HG03575 (cell line): Measurements from ENCODE around the gene OR7C2.
"Not testable (repeated sequence)": the region's sequence is repeated elsewhere in the genome, so short reads cannot be mapped to it uniquely, and the experiment has no call there.

Experiments
- ATAC-seq: cut with Tn5 transposase; IDR thresholded peaks from one replicate; pipeline ENCODE4 v1.9.1; 2021; ENCODE audit not compliant: unreplicated experiment, insufficient number of reproducible peaks, low FRiP score; ENCODE audit errors: extremely low read depth

The OR7C2 gene

GRCh38 chr19:14941189-14941588, at the start of gene OR7C2:
Gene OR7C2 (plus strand): TSS chr19:14941489. CDS start chr19:14941489, 0 bp downstream.
- no peak for ATAC-seq

GRCh38 chr19:14901675-14902260, 39.5 kb upstream of the OR7C2 start:
- no peak for ATAC-seq

- no peak for ATAC-seq
Measured at GRCh38 chr19:14906711-14907110, 34.6 kb upstream of the OR7C2 start.

- ATAC-seq = no peak
Measured at GRCh38 chr19:14915116-14915515, 26.2 kb upstream of the OR7C2 start.

GRCh38 chr19:14916848-14917247, 24.4 kb upstream of the OR7C2 start:
- no peak for ATAC-seq

- ATAC-seq = no peak
Measured at GRCh38 chr19:14933506-14933905, 7.8 kb upstream of the OR7C2 start.

- no peak for ATAC-seq
Measured at GRCh38 chr19:14940266-14940665, 1.0 kb upstream of the OR7C2 start.

- no peak for ATAC-seq
Measured at GRCh38 chr19:14943601-14944000, 2.3 kb downstream of the OR7C2 start.

GRCh38 chr19:14944456-14944855, 3.2 kb downstream of the OR7C2 start:
- ATAC-seq = no peak

GRCh38 chr19:14949413-14949812, 8.1 kb downstream of the OR7C2 start:
- not testable (repeated sequence) for ATAC-seq

- no peak for ATAC-seq
Measured at GRCh38 chr19:14949876-14950275, 8.6 kb downstream of the OR7C2 start.

GRCh38 chr19:14950421-14950820, 9.1 kb downstream of the OR7C2 start:
- ATAC-seq = no peak

- no peak for ATAC-seq
Measured at GRCh38 chr19:14952767-14953166, 11.5 kb downstream of the OR7C2 start.

- ATAC-seq = no peak
Measured at GRCh38 chr19:14954071-14954655, 12.9 kb downstream of the OR7C2 start.

GRCh38 chr19:14957464-14957863, 16.2 kb downstream of the OR7C2 start:
- no peak for ATAC-seq

GRCh38 chr19:14959263-14959662, 18.0 kb downstream of the OR7C2 start:
- ATAC-seq = no peak

GRCh38 chr19:14961956-14962685, 20.8 kb downstream of the OR7C2 start:
- ATAC-seq = no peak

- ATAC-seq = no peak
Measured at GRCh38 chr19:14968247-14968646, 27.0 kb downstream of the OR7C2 start.

- ATAC-seq = no peak
Measured at GRCh38 chr19:14971474-14971873, 30.2 kb downstream of the OR7C2 start.

GRCh38 chr19:14972676-14973075, 31.4 kb downstream of the OR7C2 start:
- ATAC-seq = no peak
